OCI-LY7 (cell line): ENCODE results near the gene WNT6. TPM values are rescaled to one million over a fixed set of nuclear protein-coding genes. Genes with fewer than 3 reads are reported as not detected.
A peak's percentile ranks its signal among the peaks of the same experiment; 100 is the strongest.

Source experiments
- BruUV-seq: library from RNA; stranded (reverse); fragments of 400-500 nt; replicated peaks from 2 replicates; lab custom pipeline; 2021; lab: Mats Ljungman, UMichigan
- CTCF ChIA-PET: fragments of 300-600 bp; sonication (Branson Sonifier 250); formaldehyde crosslinking; loops from one replicate; lab custom pipeline; 2022; ENCODE audit warnings: antibody characterized with exemption; ENCODE audit not compliant: unreplicated experiment; lab: Charles Lee
- POLR2A ChIA-PET: fragments of 300-600 bp; sonication (Branson Sonifier 250); formaldehyde crosslinking; loops from one replicate; lab custom pipeline; 2022; ENCODE audit warnings: antibody characterized with exemption; lab: Charles Lee
- DNase-seq: peaks from one replicate; pipeline ENCODE4 v3.0.0-alpha.2; 2015; ENCODE audit warnings: low spot score
- H2AFZ ChIP-seq: fragments of 200-600 bp; sonication (generic), shearing (Covaris generic); 2 replicates; pipeline ENCODE4 v1.6.1; 2014; ENCODE audit warnings: mild to moderate bottlenecking, antibody characterized with exemption, low read length, moderate library complexity
- H3K27ac ChIP-seq: fragments of 200-600 bp; sonication (generic); 2 replicates; pipeline ENCODE4 v1.5.1; 2014; ENCODE audit warnings: mixed run types, low read depth, mild to moderate bottlenecking, moderate library complexity, low read length, inconsistent platforms; ENCODE audit not compliant: poor library complexity, severe bottlenecking
- H3K36me3 ChIP-seq: fragments of 200-600 bp; sonication (generic); 2 replicates; pipeline ENCODE4 v1.6.1; 2014; ENCODE audit warnings: mild to moderate bottlenecking, antibody characterized with exemption, low read length, moderate library complexity, mixed read lengths; ENCODE audit not compliant: insufficient read depth
- H3K4me1 ChIP-seq: fragments of 200-600 bp; sonication (generic); 2 replicates; pipeline ENCODE4 v1.5.1; 2014; ENCODE audit warnings: mild to moderate bottlenecking, low read length; ENCODE audit not compliant: insufficient read depth, poor library complexity, severe bottlenecking
- H3K4me2 ChIP-seq: fragments of 200-600 bp; sonication (generic); 2 replicates; pipeline ENCODE4 v1.6.1; 2014; ENCODE audit warnings: mild to moderate bottlenecking, low read length
- H3K4me3 ChIP-seq: fragments of 200-600 bp; sonication (generic); 2 replicates; pipeline ENCODE4 v1.5.1; 2014; ENCODE audit warnings: mild to moderate bottlenecking, low read depth, low read length; ENCODE audit not compliant: poor library complexity, severe bottlenecking
- H3K79me2 ChIP-seq: fragments of 200-600 bp; sonication (generic); 2 replicates; pipeline ENCODE4 v1.6.1; 2016; ENCODE audit warnings: low read depth, mild to moderate bottlenecking, low read length, moderate library complexity, mixed read lengths; ENCODE audit not compliant: insufficient read depth
- H3K9me2 ChIP-seq: fragments of 200-600 bp; sonication (generic); 2 replicates; pipeline ENCODE4 v1.6.1; 2016; ENCODE audit warnings: mild to moderate bottlenecking, low read length, mixed read lengths; ENCODE audit not compliant: insufficient read depth
- H3K9me3 ChIP-seq: fragments of 200-600 bp; sonication (generic); 2 replicates; pipeline ENCODE4 v1.6.1; 2014; ENCODE audit warnings: mild to moderate bottlenecking, mixed run types, low read length, mixed read lengths
- H4K20me1 ChIP-seq: fragments of 200-600 bp; sonication (generic); 2 replicates; pipeline ENCODE4 v1.6.1; 2014; ENCODE audit warnings: mild to moderate bottlenecking, antibody characterized with exemption, low read length, moderate library complexity, mixed read lengths; ENCODE audit not compliant: insufficient read depth
- CTCF ChIP-seq: fragments of 200-600 bp; sonication (generic); conservative IDR thresholded peaks from 2 replicates; pipeline ENCODE4 v1.5.1; 2014; ENCODE audit warnings: mild to moderate bottlenecking, antibody characterized with exemption, low read length, moderate library complexity, mixed read lengths
- EZH2phosphoT487 ChIP-seq: fragments of 200-600 bp; sonication (generic); IDR thresholded peaks from 2 replicates; pipeline ENCODE4 v1.6.1; 2018; ENCODE audit warnings: low read depth, borderline replicate concordance, mild to moderate bottlenecking, mixed run types, antibody characterized with exemption, low read length, moderate library complexity, mixed read lengths
- intact Hi-C: fragments of 100-400 bp; cut with micrococcal nuclease; formaldehyde crosslinking; loops from one replicate; pipeline ENCODE4 v1.10.0; 2022; ENCODE audit not compliant: unreplicated experiment
- total RNA-seq, 2 experiments: library from RNA; depleted of rRNA in 1 of 2; stranded (reverse); fragments of >200 nt in 1 of 2; shearing (Covaris generic) in 1 of 2; gene quantifications; 2 replicates each; pipeline ENCODE4 v1.2.3, GENCODE V29; 2014 to 2022

Gene WNT6
- total RNA-seq, 2 experiments from 2014 or later = 0.74 TPM; not detected in 1

DNA sequence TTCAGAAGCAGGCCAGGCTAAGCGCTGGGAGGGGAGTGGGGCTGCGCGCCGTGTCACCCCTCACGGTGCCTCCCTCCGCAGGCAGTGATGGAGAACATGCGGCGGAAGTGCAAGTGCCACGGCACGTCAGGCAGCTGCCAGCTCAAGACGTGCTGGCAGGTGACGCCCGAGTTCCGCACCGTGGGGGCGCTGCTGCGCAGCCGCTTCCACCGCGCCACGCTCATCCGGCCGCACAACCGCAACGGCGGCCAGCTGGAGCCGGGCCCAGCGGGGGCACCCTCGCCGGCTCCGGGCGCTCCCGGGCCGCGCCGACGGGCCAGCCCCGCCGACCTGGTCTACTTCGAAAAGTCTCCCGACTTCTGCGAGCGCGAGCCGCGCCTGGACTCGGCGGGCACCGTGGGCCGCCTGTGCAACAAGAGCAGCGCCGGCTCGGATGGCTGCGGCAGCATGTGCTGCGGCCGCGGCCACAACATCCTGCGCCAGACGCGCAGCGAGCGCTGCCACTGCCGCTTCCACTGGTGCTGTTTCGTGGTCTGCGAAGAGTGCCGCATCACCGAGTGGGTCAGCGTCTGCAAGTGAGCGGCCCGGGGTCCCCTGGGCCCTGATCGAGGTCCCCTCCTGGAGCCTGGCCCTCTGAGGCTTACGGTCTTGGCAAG, 33.2 kb downstream of the WNT6 start:
- Histone ChIP-seq H3K4me2 (peak overlapping the region; percentile 95), H3K9me2 (no peaks in the 10 kb centered on the region), H3K36me3 (no peaks in the 10 kb centered on the region), H3K27ac (peak overlapping the region; percentile 70), H3K4me1 (peaks cover 62% of the 10 kb centered on the region), H3K79me2 (no peaks in the 10 kb centered on the region), H3K9me3 (no peaks in the 10 kb centered on the region), H2AFZ (peak overlapping the region; percentile 43; the same call in 1 of the 2 replicates), H4K20me1 (no peaks in the 10 kb centered on the region), H3K4me3 (peak overlapping the region; percentile 69)
- CTCF ChIA-PET = interaction anchor here (0.7 to 3.1 kb wide), 3 partner anchors 10 to 15 kb away, joined by 3 to 29 read pairs (median 5); partner anchors contain the start of gene WNT10A
- POLR2A ChIA-PET = interaction anchor here (3.2 kb wide), 2 partner anchors 12 to 13 kb away, joined by 11 to 24 read pairs; partner anchors contain the start of gene WNT10A
- DNase-seq = peak; percentile 95
- BruUV-seq = TSS peak; percentile 72
- TF ChIP-seq EZH2phosphoT487 (no peak), CTCF (peak; percentile 77)
- intact Hi-C loops = loop anchor here (5.0 to 10.0 kb wide), 2 partner anchors 362 to 496 kb away; partner anchors contain the start of genes CTDSP1, TUBA4A and TUBA4B

DNA sequence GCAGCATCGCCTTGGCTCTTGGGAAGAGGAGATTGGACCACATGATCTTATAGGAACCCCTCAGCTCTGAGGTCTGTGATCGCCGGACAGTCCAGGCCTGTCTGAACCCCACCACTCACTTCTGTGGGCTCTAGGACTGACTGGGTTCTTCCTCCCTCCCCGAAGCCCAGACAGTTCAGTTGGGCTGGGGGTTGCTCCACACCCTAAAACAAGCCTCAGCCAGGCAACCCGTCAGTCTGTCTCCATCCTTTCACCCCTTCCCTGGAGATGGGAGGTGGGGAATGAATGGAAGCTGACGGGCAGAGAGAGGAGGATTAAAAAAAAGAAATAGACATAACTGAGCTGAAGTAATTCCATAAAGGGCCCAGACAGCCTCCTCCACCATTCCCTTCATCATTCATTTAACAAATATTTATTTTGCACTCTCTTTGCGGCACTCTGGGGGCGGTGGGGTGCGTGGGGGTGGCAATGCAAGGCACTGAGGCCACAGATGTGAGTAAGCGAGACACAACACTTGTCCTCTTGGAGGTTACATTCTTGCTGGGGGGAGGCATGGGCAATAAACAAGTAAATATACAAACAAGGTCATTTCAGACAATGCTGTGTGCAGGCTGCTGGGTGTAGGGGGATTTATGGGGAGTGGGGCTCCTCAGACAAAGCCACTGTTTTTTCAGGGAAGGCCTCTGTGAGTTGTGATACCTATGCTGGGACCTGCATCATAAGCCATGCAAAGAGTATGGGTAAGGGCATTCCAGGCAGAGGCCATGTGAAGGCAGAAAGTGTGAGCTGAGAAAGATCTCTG, 33.9 kb downstream of the WNT6 start:
- H3K9me2 ChIP-seq = no peaks in the 10 kb centered on the region
- peak overlapping the region; percentile 70 for H3K27ac ChIP-seq
- ChIA-PET POLR2A (interaction anchor here (1.0 to 3.2 kb wide), 3 partner anchors 12 to 400 kb away, joined by 3 to 24 read pairs (median 11); partner anchors contain the start of gene WNT10A), CTCF (interaction anchor here (1.1 to 3.1 kb wide), 5 partner anchors 11 to 16 kb away, joined by 3 to 29 read pairs (median 4); partner anchors contain the start of gene WNT10A)
- intact Hi-C loops = loop anchor here (5.0 to 10.0 kb wide), 2 partner anchors 361 to 496 kb away; partner anchors contain the start of genes CTDSP1, TUBA4A and TUBA4B
- H3K4me2 ChIP-seq = peak overlapping the region; percentile 95
- TF ChIP-seq CTCF (no peak), EZH2phosphoT487 (no peak)
- peak overlapping the region; percentile 69 for H3K4me3 ChIP-seq
- peak overlapping the region; percentile 43; the same call in 1 of the 2 replicates for H2AFZ ChIP-seq
- DNase-seq = no peak
- H3K4me1 ChIP-seq = peaks cover 69% of the 10 kb centered on the region
- H3K79me2 ChIP-seq = no peaks in the 10 kb centered on the region
- no peaks in the 10 kb centered on the region for H3K9me3 ChIP-seq
- no peaks in the 10 kb centered on the region for H4K20me1 ChIP-seq
- no peaks in the 10 kb centered on the region for H3K36me3 ChIP-seq
- no TSS peak for BruUV-seq
